K562 (cell line): ENCODE results near the gene ZNF839. TPM values are rescaled to one million over a fixed set of nuclear protein-coding genes. Genes with fewer than 3 reads are reported as not detected.

Source experiments
- ATAC-seq: fragments of 200-7000 bp; cut with Tn5 transposase; 3 replicates; pipeline ENCODE4 v1.9.1; 2020; ENCODE audit warnings: moderate library complexity
- BruUV-seq: library from RNA; stranded (reverse); fragments of 400-500 nt; replicated peaks from 2 replicates; lab custom pipeline; 2021; lab: Mats Ljungman, UMichigan
- CTCF ChIA-PET: fragments of 300-600 bp; formaldehyde crosslinking; extraction: SDS; loops from one replicate; lab custom pipeline; 2021; ENCODE audit warnings: low intra/inter-chr PET ratio; lab: Yijun Ruan, JAX
- POLR2A ChIA-PET: fragments of 300-600, 350-650 bp; sonication (Branson Sonifier 250); formaldehyde crosslinking; extraction: SDS; loops from one replicate; lab custom pipeline; 2021; ENCODE audit warnings: antibody characterized with exemption, inconsistent platforms; lab: Yijun Ruan, JAX
- DNase-seq, 4 experiments: peaks; one replicate each; pipeline versions ENCODE4 v3.0.0 to v3.0.0-alpha.2; 2011 to 2018; ENCODE audit warnings: low spot score in 3 of 4, mixed read lengths in 3 of 4; ENCODE audit errors: extremely low read depth in 1 of 4
- FAIRE-seq: peaks from 2 replicates; lab custom pipeline; 2011; peaks lifted over from hg19 to GRCh38; lab: Jason Lieb, UNC
- H2AFZ ChIP-seq: 2 replicates; pipeline ENCODE4 v1.6.0; 2011; ENCODE audit warnings: low read depth, low read length, control low read depth, inconsistent platforms
- H3K27ac ChIP-seq: fragments of 200-600 bp; 3 replicates; pipeline ENCODE4 v1.8.0; 2011; ENCODE audit warnings: low read depth, mild to moderate bottlenecking, control low read depth, inconsistent platforms, low read length, moderate library complexity, mixed read lengths; ENCODE audit errors: extremely low read depth
- H3K27me3 ChIP-seq, 2 experiments: fragments of 300-600 bp in 1 of 2; 2 replicates in 1 of 2; 3 replicates in 1 of 2; pipeline versions ENCODE4 v1.6.0 to v1.8.0; 2011; ENCODE audit warnings: inconsistent platforms in 2 of 2, low read length in 2 of 2, mild to moderate bottlenecking in 1 of 2, mixed read lengths in 1 of 2, moderate library complexity in 1 of 2; ENCODE audit not compliant: control insufficient read depth in 2 of 2, insufficient read depth in 2 of 2
- H3K36me3 ChIP-seq: fragments of 300-600 bp; 3 replicates; pipeline ENCODE4 v1.8.0; 2011; ENCODE audit warnings: mild to moderate bottlenecking, low read length, inconsistent platforms; ENCODE audit not compliant: control insufficient read depth, insufficient read depth
- H3K4me1 ChIP-seq, 2 experiments: fragments of 200-600 bp in 1 of 2; replicated peaks in 1 of 2; 2 replicates in 1 of 2; 3 replicates in 1 of 2; pipeline versions ENCODE4 v1.5.1 to v1.8.0; 2011; ENCODE audit warnings: inconsistent platforms in 2 of 2, low read length in 2 of 2, mild to moderate bottlenecking in 1 of 2, mixed read lengths in 1 of 2, moderate library complexity in 1 of 2; ENCODE audit not compliant: control insufficient read depth in 2 of 2, insufficient read depth in 2 of 2
- H3K4me2 ChIP-seq: 2 replicates; pipeline ENCODE4 v1.6.1; 2011; ENCODE audit warnings: low read length, control low read depth, inconsistent platforms, mixed read lengths; ENCODE audit not compliant: insufficient read depth
- H3K4me3 ChIP-seq: fragments of 200-600 bp; sonication (generic), shearing (Covaris generic); 2 replicates; pipeline ENCODE4 v1.5.1; 2016; ENCODE audit warnings: control low read depth, inconsistent platforms
- H3K79me2 ChIP-seq: fragments of 200-600 bp; 3 replicates; pipeline ENCODE4 v1.8.0; 2011; ENCODE audit warnings: low read length, inconsistent platforms; ENCODE audit not compliant: control insufficient read depth, insufficient read depth
- H3K9ac ChIP-seq, 2 experiments: 2 replicates each; pipeline versions ENCODE4 v1.6.0 to v1.6.1; 2011; ENCODE audit warnings: low read depth in 2 of 2, low read length in 2 of 2, control low read depth in 1 of 2, inconsistent platforms in 1 of 2, mild to moderate bottlenecking in 1 of 2, mixed read lengths in 1 of 2; ENCODE audit not compliant: insufficient read depth in 1 of 2
- H3K9me1 ChIP-seq: one replicate; pipeline ENCODE4 v1.6.0; 2011; ENCODE audit warnings: inconsistent platforms, mild to moderate bottlenecking, low read length, moderate library complexity; ENCODE audit not compliant: control insufficient read depth, insufficient read depth
- H3K9me3 ChIP-seq: replicated peaks from 2 replicates; pipeline ENCODE4 v1.5.1; 2011; ENCODE audit warnings: low read depth, low read length, inconsistent platforms; ENCODE audit not compliant: control insufficient read depth, insufficient read depth
- H4K20me1 ChIP-seq: replicated peaks from 2 replicates; pipeline ENCODE4 v1.6.1; 2011; ENCODE audit warnings: low read length, inconsistent platforms, mixed read lengths; ENCODE audit not compliant: control insufficient read depth, insufficient read depth
- E2F3 ChIP-seq: fragments of 250-450 bp; sonication (Bioruptor Pico); IDR thresholded peaks from 2 replicates; pipeline ENCODE4 v1.4.0; 2020; ENCODE audit warnings: mild to moderate bottlenecking
- GTF2E2 ChIP-seq: fragments of 200-800 bp; sonication (Bioruptor generic); IDR thresholded peaks from 2 replicates; pipeline ENCODE4 v1.6.1; 2016; ENCODE audit warnings: missing genetic modification characterization, missing compliant biosample characterization
- RUNX1 ChIP-seq: sonication (generic); IDR thresholded peaks from 2 replicates; pipeline ENCODE4 v1.6.1; 2016; ENCODE audit warnings: antibody characterized with exemption, low read depth
- SIN3B ChIP-seq: fragments of 450-650 bp; IDR thresholded peaks from 2 replicates; pipeline ENCODE4 v1.6.1; 2017; ENCODE audit warnings: low read depth, mild to moderate bottlenecking, moderate library complexity
- ZBED1 ChIP-seq: IDR thresholded peaks from 2 replicates; pipeline ENCODE4 v1.6.1; 2014
- WGBS: fragments of 100-300 bp; shearing (Covaris generic); methylation state at CpG from one replicate; pipeline ENCODE4 v1.1.6; 2016; ENCODE audit warnings: low coverage, mixed read lengths; ENCODE audit not compliant: insufficient coverage; ENCODE audit errors: missing lambda C conversion rate; 5-methylcytosine and 5-hydroxymethylcytosine counted together
- in situ Hi-C: fragments of 300-500 bp; cut with MboI; formaldehyde crosslinking; loops from 4 replicates; pipeline ENCODE4 v1.15.0; 2018; ENCODE audit warnings: inconsistent platforms, mixed read lengths
- intact Hi-C: fragments of 100-400 bp; cut with micrococcal nuclease; formaldehyde crosslinking; loops from 2 replicates; pipeline ENCODE4 v1.14.2; 2022
- polyA plus RNA-seq, 8 experiments: library from polyadenylated mRNA; depleted of rRNA in 4 of 8; stranded (reverse) in 5 of 8; unstranded in 3 of 8; fragments of >200 nt; fragmentation: Nextera tagmentation in 2 of 8; fragmentation: Illumina TruSeq in 1 of 8; extraction: Ambion mirVana in 2 of 8; extraction: Trizol in 1 of 8; gene quantifications; 2 replicates each; pipeline versions ENCODE4 v1.2.1 to v1.2.3, GENCODE V29; 2011 to 2014; ENCODE audit warnings: inconsistent platforms in 1 of 8, missing spikeins in 1 of 8
- total RNA-seq, 7 experiments: library from RNA; depleted of rRNA in 6 of 7; stranded (reverse); fragments of >200 nt in 6 of 7; fragmentation: Illumina TruSeq in 2 of 7; extraction: Trizol in 2 of 7; gene quantifications; 2 replicates each; pipeline versions ENCODE4 v1.2.1 to v1.2.3, GENCODE V29; 2011 to 2021; ENCODE audit warnings: low replicate concordance in 1 of 7
- TF ChIP-seq, protein P1 (sequence below): fragments of 250-450 bp; sonication (Bioruptor Pico); IDR thresholded peaks from 2 replicates; pipeline ENCODE4 v1.8.0; 2022; ENCODE audit warnings: inconsistent platforms

Gene ZNF839
- total and polyA plus RNA-seq, 9 of the 15 experiments (the other 6 are each of a cell fraction or from before 2014, with no cell fraction given), result 0.42 to 8.4 (median 5.7) TPM

DNA sequence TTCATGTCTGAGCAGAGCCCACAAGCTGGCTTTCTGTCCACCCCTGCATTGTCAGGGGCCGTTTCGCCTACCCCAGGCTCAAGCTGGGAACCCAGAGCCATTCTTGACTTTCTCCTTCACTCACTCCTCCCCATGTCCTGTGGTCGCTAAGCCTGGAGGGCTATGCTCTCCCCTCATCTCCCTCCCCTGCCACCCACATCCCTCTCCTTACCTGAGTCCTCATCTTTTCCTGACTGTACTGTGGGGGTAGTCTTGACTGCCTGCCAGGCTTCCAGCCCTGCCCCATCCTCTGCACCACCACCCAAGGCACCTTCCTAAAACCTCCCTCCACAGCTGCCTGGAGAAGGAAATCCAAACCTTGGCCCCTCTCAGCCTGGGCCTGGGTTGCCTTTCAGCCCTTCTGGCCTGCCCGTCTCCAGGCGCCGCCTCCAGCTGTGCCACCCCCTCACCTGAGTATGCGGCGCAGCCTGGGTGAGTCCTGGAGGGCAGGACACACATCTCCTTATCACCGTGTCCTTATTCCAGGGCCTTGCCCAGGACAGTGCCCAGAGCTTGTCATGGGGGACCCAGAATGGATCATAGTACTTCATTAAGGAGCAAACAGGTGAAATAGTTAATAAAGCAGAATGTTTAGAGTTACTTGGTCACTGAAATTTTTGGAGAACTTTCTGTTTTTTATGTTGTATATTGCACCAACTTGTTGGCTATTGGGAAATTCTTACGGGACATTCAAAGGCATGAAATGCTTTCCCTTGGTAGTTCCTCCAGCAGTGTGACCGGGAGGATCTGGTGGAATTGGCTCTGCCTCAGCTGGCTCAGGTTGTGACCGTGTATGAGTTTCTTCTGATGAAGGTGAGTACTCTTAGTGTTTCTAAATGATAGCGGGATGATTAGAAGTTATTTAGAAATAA, 14.5 kb downstream of the ZNF839 start (continued):
- TF ChIP-seq E2F3 (CRISPR knock-in tag), result no peak

DNA sequence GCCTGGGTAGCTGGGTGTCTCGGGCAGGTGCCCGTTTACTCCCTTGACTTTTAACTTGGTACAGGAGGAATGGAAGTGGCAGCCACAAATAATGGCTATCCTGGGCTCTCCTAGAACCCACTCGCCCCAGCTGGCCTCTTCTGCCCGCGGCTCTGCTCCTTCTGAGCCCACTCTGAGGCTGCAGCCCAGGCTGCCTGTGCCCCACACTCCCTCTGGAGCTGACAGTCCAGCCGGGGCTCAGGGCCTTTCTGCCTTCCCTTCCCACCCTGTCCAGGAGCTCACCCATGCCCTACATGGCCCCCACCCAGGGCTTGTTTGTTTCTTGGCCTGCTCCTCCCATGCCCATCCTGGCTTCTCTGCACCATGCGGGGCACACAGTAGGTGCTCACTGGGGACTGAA, 15.6 kb downstream of the ZNF839 start:
- Histone ChIP-seq H3K27me3 (no peaks in the 10 kb centered on the region), H3K27ac (no peak overlapping the region), H3K4me3 (no peak overlapping the region), H2AFZ (no peak overlapping the region), H3K9me1 (no peaks in the 10 kb centered on the region), H3K79me2 (no peaks in the 10 kb centered on the region), H4K20me1 (no peaks in the 10 kb centered on the region), H3K9ac (no peak overlapping the region; a peak in 1 of 4 replicates), H3K4me1 (no peaks in the 10 kb centered on the region), H3K4me2 (no peak overlapping the region), H3K9me3 (no peaks in the 10 kb centered on the region), H3K36me3 (peaks cover 14% of the 10 kb centered on the region; the same call in 1 of the 3 replicates)
- intact Hi-C loops, result no loop called here
- no TSS peak for BruUV-seq
- ATAC-seq, result no peak
- DNase-seq, result no peak
- ChIA-PET POLR2A (interaction anchor here (0.6 kb wide), 1 partner anchor 17 kb away, joined by 4 read pairs; no protein-coding TSS in a partner anchor), CTCF (interaction anchor here (0.6 kb wide), 1 partner anchor 38 kb away, joined by 4 read pairs; no protein-coding TSS in a partner anchor)
- 87% methylated on average over 5 of the region's 7 CpGs for WGBS
- in situ Hi-C loops, result no loop called here
- no peak for FAIRE-seq
- TF ChIP-seq SIN3B (no peak), GTF2E2 (tag) (no peak), ZBED1 (no peak), RUNX1 (no peak)
- TF ChIP-seq, protein P1, sequence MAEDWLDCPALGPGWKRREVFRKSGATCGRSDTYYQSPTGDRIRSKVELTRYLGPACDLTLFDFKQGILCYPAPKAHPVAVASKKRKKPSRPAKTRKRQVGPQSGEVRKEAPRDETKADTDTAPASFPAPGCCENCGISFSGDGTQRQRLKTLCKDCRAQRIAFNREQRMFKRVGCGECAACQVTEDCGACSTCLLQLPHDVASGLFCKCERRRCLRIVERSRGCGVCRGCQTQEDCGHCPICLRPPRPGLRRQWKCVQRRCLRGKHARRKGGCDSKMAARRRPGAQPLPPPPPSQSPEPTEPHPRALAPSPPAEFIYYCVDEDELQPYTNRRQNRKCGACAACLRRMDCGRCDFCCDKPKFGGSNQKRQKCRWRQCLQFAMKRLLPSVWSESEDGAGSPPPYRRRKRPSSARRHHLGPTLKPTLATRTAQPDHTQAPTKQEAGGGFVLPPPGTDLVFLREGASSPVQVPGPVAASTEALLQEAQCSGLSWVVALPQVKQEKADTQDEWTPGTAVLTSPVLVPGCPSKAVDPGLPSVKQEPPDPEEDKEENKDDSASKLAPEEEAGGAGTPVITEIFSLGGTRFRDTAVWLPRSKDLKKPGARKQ, result no peak
